AG04450 (cell line): ENCODE results near the gene LLGL2. TPM values are rescaled to one million over a fixed set of nuclear protein-coding genes. Genes with fewer than 3 reads are reported as not detected.

Source experiments
- CTCF ChIA-PET: fragments of 300-600, 350-600 bp; formaldehyde crosslinking; extraction: SDS; loops from one replicate; lab custom pipeline; 2022; ENCODE audit warnings: antibody characterized with exemption, inconsistent platforms; lab: Charles Lee
- POLR2A ChIA-PET: fragments of 350-600 bp; formaldehyde crosslinking; extraction: SDS; loops from one replicate; lab custom pipeline; 2021; ENCODE audit warnings: antibody characterized with exemption, inconsistent platforms; lab: Yijun Ruan, JAX
- DNase-seq: peaks from one replicate; pipeline ENCODE4 v3.0.0-alpha.2; 2011; ENCODE audit warnings: low read depth, low spot score
- H3K27ac ChIP-seq: one replicate; pipeline ENCODE4 v1.5.1; 2012; ENCODE audit warnings: low read depth, low read length, control low read depth
- H3K27me3 ChIP-seq: one replicate; pipeline ENCODE4 v1.6.0; 2012; ENCODE audit warnings: low read length; ENCODE audit not compliant: control insufficient read depth, insufficient read depth
- H3K4me3 ChIP-seq: 2 replicates; pipeline ENCODE4 v1.5.1; 2011; ENCODE audit warnings: mild to moderate bottlenecking, low read depth, low read length, control low read depth
- H3K9me3 ChIP-seq: 2 replicates; pipeline ENCODE4 v1.5.1; 2012; ENCODE audit warnings: low read length; ENCODE audit not compliant: control insufficient read depth, insufficient read depth
- polyA plus RNA-seq: library from polyadenylated mRNA; depleted of rRNA; stranded (reverse); fragments of >200 nt; gene quantifications from 2 replicates; pipeline ENCODE4 v1.2.3, GENCODE V29; 2011
- TF ChIP-seq, protein P1 (sequence below): IDR thresholded peaks from 2 replicates; pipeline ENCODE4 v1.5.1; 2011; ENCODE audit warnings: low read depth, low read length, control low read depth, inconsistent platforms

LLGL2 gene
- polyA plus RNA-seq, 1 experiment, result 0.24 TPM

DNA sequence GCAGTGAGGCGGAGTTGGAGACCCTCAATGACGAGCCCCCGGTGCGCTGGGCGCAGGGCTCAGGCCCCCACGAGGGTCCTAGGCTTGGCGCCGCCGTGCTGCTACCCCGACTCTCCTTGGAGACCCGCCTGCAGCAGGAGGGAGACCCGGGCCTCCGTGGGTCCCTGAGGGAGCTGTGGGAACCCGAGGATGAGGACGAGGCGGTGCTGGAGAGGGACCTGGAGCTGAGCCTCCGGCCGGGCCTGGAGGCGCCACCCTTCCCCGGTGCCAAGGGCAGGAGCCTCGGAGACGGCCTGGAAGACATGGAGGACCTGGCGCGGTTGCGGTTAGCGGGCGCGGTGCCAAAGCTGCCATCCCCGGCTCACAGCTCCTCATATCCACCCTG is 64.4 kb downstream of the LLGL2 start:
- TF ChIP-seq, protein P1, sequence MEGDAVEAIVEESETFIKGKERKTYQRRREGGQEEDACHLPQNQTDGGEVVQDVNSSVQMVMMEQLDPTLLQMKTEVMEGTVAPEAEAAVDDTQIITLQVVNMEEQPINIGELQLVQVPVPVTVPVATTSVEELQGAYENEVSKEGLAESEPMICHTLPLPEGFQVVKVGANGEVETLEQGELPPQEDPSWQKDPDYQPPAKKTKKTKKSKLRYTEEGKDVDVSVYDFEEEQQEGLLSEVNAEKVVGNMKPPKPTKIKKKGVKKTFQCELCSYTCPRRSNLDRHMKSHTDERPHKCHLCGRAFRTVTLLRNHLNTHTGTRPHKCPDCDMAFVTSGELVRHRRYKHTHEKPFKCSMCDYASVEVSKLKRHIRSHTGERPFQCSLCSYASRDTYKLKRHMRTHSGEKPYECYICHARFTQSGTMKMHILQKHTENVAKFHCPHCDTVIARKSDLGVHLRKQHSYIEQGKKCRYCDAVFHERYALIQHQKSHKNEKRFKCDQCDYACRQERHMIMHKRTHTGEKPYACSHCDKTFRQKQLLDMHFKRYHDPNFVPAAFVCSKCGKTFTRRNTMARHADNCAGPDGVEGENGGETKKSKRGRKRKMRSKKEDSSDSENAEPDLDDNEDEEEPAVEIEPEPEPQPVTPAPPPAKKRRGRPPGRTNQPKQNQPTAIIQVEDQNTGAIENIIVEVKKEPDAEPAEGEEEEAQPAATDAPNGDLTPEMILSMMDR, result no peak

GRCh38 chr17:75590314-75590761 is 64.8 kb downstream of the LLGL2 start:
- POLR2A ChIA-PET, result interaction anchor here (0.5 kb wide), 1 partner anchor 57 kb away, joined by 4 read pairs; no protein-coding TSS in a partner anchor
- Histone ChIP-seq H3K27me3 (peaks cover 33% of the 10 kb centered on the region), H3K9me3 (peaks cover 4% of the 10 kb centered on the region), H3K27ac (no peak overlapping the region), H3K4me3 (no peak overlapping the region)
- TF ChIP-seq, protein P1, result no peak
- DNase-seq, result no peak
- CTCF ChIA-PET, result interaction anchor here (0.7 to 1.1 kb wide), 3 partner anchors 11 to 160 kb away, joined by 3 to 5 read pairs (median 4); no protein-coding TSS in a partner anchor

More for the DNA sequence above, 64.4 kb downstream of the LLGL2 start:
- H3K27ac ChIP-seq, result no peak overlapping the region
- peak overlapping the region; percentile 66; the same call in 1 of the 2 replicates for H3K4me3 ChIP-seq
- DNase-seq, result no peak
- peaks cover 4% of the 10 kb centered on the region for H3K9me3 ChIP-seq
- CTCF ChIA-PET, result interaction anchor here (0.7 to 1.1 kb wide), 3 partner anchors 11 to 160 kb away, joined by 3 to 5 read pairs (median 4); no protein-coding TSS in a partner anchor
- POLR2A ChIA-PET, result interaction anchor here (0.5 kb wide), 1 partner anchor 57 kb away, joined by 4 read pairs; no protein-coding TSS in a partner anchor
- peaks cover 29% of the 10 kb centered on the region for H3K27me3 ChIP-seq

DNA sequence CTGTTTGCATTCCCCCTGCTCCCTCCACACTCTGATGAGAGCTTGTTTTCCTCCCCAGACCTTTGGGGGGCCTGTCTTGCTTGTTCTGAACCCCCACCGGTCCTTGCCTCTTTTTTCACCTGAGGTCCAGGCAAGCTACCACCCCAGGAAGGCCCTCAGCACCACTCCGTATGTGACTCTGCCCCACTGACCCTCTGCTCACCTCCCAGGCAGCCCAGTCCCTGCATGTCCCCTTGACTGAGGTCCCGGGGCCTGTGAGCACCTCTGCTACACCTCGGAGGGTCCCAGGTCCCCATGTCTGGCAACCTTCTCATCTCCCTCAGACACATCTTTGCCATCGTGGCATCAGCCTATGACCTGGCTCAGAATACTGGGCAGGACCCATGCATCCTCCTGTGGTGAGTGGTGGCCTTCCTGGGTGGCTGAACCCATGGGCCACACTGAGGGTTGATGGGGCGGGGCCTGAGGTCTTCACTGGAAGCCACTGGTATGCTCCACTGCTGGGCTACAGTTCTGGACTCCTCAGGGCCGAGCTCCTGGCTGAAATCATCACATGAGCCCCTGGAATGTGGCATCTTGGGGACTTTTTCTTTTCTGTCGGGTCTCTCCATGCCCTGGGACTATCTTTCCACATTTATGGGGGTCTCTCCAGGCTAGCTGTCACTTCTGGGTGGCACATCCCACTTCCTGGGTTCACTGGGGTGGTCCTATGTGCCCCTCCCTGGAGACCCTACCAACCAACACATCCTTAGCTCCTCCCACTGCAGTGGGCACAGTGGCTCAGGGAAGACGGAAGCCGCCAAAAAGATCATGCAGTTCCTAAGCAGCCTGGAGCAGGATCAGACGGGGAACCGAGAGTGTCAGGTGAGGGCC is 65.6 kb downstream of the LLGL2 start:
- ChIA-PET CTCF (interaction anchor here (1.0 to 1.1 kb wide), 3 partner anchors 10 to 159 kb away, joined by 3 to 5 read pairs (median 4); partner anchors contain the start of gene SMIM5), POLR2A (no interaction called here)
- TF ChIP-seq, protein P1, result no peak

DNA sequence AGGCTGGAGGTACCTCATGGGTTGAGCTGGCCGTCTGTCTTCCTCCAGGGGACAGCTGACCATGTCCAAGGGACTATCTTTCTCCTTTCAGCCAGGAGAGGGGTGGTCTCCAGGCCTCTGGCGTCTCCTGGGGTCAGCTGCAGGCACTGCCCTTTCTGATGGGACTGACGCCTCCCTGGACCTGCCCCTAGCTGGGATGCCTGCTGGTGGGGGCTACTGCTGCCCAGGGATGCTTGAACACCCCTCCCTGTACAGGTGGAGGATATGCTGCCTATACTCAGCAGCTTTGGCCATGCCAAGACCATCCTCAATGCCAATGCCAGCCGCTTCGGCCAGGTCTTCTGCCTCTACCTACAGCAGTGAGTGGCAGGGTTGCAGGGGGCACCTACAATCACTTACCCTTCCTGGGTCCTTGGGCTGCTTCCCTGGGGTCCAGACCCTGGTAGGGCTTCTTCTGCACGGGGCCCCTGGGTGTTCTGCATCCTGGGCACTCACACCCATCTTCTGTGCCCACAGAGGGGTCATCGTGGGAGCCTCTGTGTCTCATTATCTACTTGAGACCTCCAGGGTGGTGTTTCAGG is 66.3 kb downstream of the LLGL2 start:
- POLR2A ChIA-PET, result no interaction called here
- Histone ChIP-seq H3K27ac (no peak overlapping the region), H3K27me3 (peaks cover 39% of the 10 kb centered on the region), H3K4me3 (no peak overlapping the region), H3K9me3 (peaks cover 4% of the 10 kb centered on the region; the same call in 1 of the 2 replicates)
- TF ChIP-seq, protein P1, result no peak
- DNase-seq, result no peak
- CTCF ChIA-PET, result interaction anchor here (1.1 kb wide), 1 partner anchor 41 kb away, joined by 3 read pairs; the partner anchor contains the start of gene SMIM5

More for the DNA sequence above, 65.6 kb downstream of the LLGL2 start:
- Histone ChIP-seq H3K27ac (no peak overlapping the region), H3K4me3 (no peak overlapping the region), H3K27me3 (peaks cover 40% of the 10 kb centered on the region), H3K9me3 (peaks cover 4% of the 10 kb centered on the region; the same call in 1 of the 2 replicates)
- DNase-seq, result no peak
